Left cardiac atrium (tissue), 4 donors: ENCODE measurements around the gene TGFBR2. TPM values are rescaled to one million over a fixed set of nuclear protein-coding genes. Genes with fewer than 3 reads are reported as not detected.

Source experiments
- ATAC-seq, 2 donors: fragments of 200-7000 bp; cut with Tn5 transposase; one replicate each; pipeline ENCODE4 v1.9.1; 2020; ENCODE audit warnings: mild to moderate bottlenecking in 2 of 2, moderate library complexity in 2 of 2
- DNase-seq: peaks from one replicate; pipeline ENCODE4 v3.0.0-alpha.2; 2020
- intact Hi-C, 2 donors: fragments of 100-400 bp; cut with DNase I; formaldehyde crosslinking; loops; one replicate each; pipeline versions ENCODE4 v1.14.1 to v1.15.1; 2022 to 2023
- total RNA-seq, 2 donors: library from RNA; stranded (reverse); fragmentation: NEBNext Ultra II Directional; extraction: Animal tissue kit (Norgen Biotek cat#: 25700); gene quantifications; one replicate each; pipeline ENCODE4 v1.2.1, GENCODE V29; 2021
- donor health status: DM: no; HTN: yes; CAD: no.
- donor health status: DM: no; HTN: yes; CAD: no; lungs with severe emphysema.
- donor health status: DM: yes; HTN: yes; CAD: no.
- donor health status: Dilated cardiomyopathy.

Gene TGFBR2
- total RNA-seq, 2 donors from 2014 or later: 234 to 243 TPM

- no peak for ATAC-seq
- intact Hi-C loops: no loop called here
These were observed 72.6 kb downstream of the TGFBR2 start for GRCh38 chr3:30679045-30679444.

GRCh38 chr3:30680789-30681648 is 74.6 kb downstream of the TGFBR2 start:
- DNase-seq: no peak
- intact Hi-C loops: loop anchor here in 1 of 2 donors (10.0 kb wide), 1 partner anchor 226 kb away; no protein-coding TSS in a partner anchor
- peak; percentile 61 to 71 for ATAC-seq

More at GRCh38 chr3:30679045-30679444, 72.6 kb downstream of the TGFBR2 start:
- no peak for DNase-seq

GRCh38 chr3:30681649-30682211 is 75.3 kb downstream of the TGFBR2 start:
- peak; percentile 80 for DNase-seq
- ATAC-seq: peak; percentile 56 to 75

DNA sequence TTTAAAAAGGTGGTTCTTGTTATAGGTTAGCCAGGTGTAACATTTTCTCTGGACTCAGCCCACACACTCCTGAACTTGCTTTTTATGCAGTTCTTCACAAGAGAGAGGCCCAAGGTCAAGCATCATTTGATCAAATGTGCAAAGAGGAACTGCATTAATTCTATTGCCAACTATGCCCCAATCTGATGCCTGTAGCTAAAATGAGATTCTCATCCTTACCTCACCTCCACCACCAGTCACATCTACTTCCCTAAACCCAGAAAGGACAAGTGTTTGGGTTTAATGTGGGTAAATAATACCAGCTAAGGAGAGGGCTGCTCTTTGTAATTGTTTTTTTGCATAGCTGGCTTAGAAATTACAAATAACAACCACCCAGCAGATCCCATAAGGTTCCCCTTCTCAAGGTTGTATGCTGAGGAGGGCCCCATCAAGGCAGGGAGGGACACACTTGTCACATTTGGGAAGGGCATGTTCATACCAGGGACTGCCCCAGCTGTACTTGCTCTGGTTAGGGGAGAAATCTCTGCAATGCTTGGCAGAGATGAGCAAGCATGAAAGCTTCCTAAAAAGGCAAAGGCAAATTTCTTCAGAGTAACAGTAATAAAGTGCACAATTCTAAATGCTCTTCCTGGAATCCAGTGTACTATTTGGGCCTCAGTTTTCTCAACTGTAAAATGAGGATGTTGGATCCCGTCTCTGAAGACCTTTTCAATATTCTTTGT is 76.2 kb downstream of the TGFBR2 start:
- no peak for DNase-seq
- ATAC-seq: peak in 1 of 2 donors; percentile 28
- intact Hi-C loops: loop anchor here in 1 of 2 donors (10.0 kb wide), 1 partner anchor 228 kb away; no protein-coding TSS in a partner anchor

More at GRCh38 chr3:30681649-30682211, 75.3 kb downstream of the TGFBR2 start:
- intact Hi-C loops: loop anchor here in 1 of 2 donors (10.0 kb wide), 1 partner anchor 227 kb away; no protein-coding TSS in a partner anchor

GRCh38 chr3:30683769-30684168 is 77.4 kb downstream of the TGFBR2 start:
- ATAC-seq: no peak
- intact Hi-C loops: loop anchor here in 1 of 2 donors (10.0 kb wide), 1 partner anchor 229 kb away; no protein-coding TSS in a partner anchor

GRCh38 chr3:30684356-30684755 is 78.0 kb downstream of the TGFBR2 start:
- intact Hi-C loops: loop anchor here in 1 of 2 donors (10.0 kb wide), 1 partner anchor 230 kb away; no protein-coding TSS in a partner anchor
- ATAC-seq: no peak

More at GRCh38 chr3:30683769-30684168, 77.4 kb downstream of the TGFBR2 start:
- no peak for DNase-seq

DNA sequence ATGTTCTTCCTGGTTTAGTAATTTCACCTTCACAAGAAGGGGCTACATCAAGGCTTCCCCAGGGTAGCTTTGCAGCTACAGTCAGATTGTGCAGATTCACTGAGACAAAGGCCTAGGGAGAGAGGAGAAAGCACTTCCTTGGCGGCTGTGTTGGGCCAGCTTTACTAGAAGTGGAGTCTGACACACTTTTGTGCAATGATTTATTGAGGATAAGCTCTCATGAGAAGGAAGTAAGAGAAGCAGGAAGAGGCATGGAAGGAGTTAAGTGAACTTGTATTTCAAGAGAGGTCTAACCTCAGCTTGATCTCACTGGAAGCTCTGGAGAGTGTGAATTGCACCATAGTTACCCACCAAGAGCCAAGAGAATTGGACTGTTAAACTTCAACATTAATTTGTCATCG is 78.9 kb downstream of the TGFBR2 start:
- no peak for DNase-seq
- no peak for ATAC-seq
- intact Hi-C loops: loop anchor here in 1 of 2 donors (10.0 kb wide), 1 partner anchor 230 kb away; no protein-coding TSS in a partner anchor

More at GRCh38 chr3:30684356-30684755, 78.0 kb downstream of the TGFBR2 start:
- DNase-seq: no peak

DNA sequence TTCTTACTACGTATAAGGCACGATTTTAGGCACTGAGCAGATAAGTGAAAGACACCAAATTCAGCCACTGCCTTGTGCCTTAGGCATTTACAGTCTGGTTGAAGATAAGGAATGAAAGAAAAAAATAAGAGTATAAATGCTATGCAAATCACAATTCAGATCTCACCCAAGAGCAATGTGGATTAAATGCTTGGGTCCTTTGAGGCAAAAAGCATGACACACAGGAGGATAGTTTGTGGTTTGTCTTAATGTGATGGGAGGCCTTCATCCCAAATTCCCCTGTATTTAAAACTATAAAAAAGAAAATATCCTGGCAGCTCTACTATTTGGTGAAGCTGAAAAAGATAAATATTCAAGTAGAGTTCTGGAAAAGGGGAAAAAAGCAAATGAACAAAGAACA is 79.8 kb downstream of the TGFBR2 start:
- ATAC-seq: no peak
- no peak for DNase-seq
- intact Hi-C loops: loop anchor here in 1 of 2 donors (10.0 kb wide), 1 partner anchor 231 kb away; no protein-coding TSS in a partner anchor

GRCh38 chr3:30686799-30687198 is 80.4 kb downstream of the TGFBR2 start:
- ATAC-seq: no peak

DNA sequence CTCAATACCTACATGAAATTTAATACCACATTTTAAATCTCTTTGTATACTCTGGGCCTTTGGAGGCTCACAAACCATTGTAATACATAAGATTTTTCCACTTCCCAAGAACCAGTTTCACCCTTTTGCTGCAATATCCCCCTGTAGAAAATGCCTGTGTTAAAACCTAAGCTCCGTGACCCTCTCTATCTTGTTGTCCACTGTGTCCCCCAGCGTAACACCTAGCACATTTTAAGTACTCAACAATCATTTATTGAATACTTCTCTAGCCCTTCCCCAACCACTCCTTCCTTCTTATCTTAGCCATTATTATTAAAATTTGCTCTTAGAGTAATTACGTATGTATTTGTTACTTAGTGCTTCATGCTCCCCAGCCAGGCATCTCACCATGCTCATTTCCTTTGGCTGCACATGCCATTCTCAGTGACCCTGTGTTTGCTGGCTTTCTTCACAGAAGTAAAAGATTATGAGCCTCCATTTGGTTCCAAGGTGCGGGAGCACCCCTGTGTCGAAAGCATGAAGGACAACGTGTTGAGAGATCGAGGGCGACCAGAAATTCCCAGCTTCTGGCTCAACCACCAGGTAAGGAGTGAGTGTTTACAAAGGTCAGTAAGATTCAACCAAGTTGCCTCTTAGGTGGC is 81.6 kb downstream of the TGFBR2 start:
- intact Hi-C loops: loop anchor here in 1 of 2 donors (10.0 kb wide), 1 partner anchor 233 kb away; no protein-coding TSS in a partner anchor
- DNase-seq (no peak), ATAC-seq (no peak)

More at GRCh38 chr3:30686799-30687198, 80.4 kb downstream of the TGFBR2 start:
- intact Hi-C loops: loop anchor here in 1 of 2 donors (10.0 kb wide), 1 partner anchor 232 kb away; no protein-coding TSS in a partner anchor
- no peak for DNase-seq

GRCh38 chr3:30688776-30689641 is 82.6 kb downstream of the TGFBR2 start:
- no peak for DNase-seq
- intact Hi-C loops: loop anchor here in 1 of 2 donors (10.0 kb wide), 1 partner anchor 234 kb away; no protein-coding TSS in a partner anchor
- peak; percentile 42 to 54 for ATAC-seq

DNA sequence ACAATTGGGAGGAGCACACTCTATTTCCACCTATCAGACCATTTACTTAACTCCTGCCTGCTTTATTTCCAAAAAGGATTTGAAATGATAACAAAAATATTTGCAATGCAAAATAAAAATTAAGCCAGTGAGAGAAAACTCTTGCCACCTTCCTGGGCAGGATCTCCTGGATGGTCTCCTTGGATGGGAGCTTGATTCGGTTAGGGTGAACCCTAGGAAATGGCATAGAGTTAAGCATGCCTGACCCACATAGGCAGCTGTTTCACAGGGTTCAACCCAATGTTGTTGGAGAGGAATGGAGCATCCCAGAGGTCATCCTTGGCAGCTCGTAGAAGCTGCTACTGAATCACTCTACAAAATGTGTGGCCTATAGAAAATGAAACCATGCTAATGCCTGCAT is 83.8 kb downstream of the TGFBR2 start:
- intact Hi-C loops: loop anchor here (5.0 to 10.0 kb wide), 6 partner anchors 78 to 648 kb away; no protein-coding TSS in a partner anchor
- DNase-seq: no peak
- ATAC-seq: no peak

DNA sequence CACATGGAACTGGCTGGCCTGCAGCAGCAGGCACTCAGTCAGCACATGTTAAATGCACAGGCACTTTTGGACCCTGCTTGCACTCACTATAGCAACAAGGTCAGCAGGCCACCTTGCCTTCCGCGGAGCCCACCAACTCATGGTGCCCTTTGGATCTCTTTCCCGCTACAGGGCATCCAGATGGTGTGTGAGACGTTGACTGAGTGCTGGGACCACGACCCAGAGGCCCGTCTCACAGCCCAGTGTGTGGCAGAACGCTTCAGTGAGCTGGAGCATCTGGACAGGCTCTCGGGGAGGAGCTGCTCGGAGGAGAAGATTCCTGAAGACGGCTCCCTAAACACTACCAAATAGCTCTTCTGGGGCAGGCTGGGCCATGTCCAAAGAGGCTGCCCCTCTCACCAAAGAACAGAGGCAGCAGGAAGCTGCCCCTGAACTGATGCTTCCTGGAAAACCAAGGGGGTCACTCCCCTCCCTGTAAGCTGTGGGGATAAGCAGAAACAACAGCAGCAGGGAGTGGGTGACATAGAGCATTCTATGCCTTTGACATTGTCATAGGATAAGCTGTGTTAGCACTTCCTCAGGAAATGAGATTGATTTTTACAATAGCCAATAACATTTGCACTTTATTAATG is 85.0 kb downstream of the TGFBR2 start:
- DNase-seq: no peak
- intact Hi-C loops: loop anchor here (5.0 to 10.0 kb wide), 6 partner anchors 79 to 649 kb away; no protein-coding TSS in a partner anchor
- no peak for ATAC-seq

DNA sequence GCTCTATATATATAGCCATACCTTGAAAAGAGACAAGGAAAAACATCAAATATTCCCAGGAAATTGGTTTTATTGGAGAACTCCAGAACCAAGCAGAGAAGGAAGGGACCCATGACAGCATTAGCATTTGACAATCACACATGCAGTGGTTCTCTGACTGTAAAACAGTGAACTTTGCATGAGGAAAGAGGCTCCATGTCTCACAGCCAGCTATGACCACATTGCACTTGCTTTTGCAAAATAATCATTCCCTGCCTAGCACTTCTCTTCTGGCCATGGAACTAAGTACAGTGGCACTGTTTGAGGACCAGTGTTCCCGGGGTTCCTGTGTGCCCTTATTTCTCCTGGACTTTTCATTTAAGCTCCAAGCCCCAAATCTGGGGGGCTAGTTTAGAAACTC is 85.5 kb downstream of the TGFBR2 start:
- ATAC-seq (peak in 1 of 2 donors; percentile 24), DNase-seq (no peak)
- intact Hi-C loops: loop anchor here (5.0 to 10.0 kb wide), 6 partner anchors 80 to 650 kb away; no protein-coding TSS in a partner anchor

- intact Hi-C loops: loop anchor here (5.0 to 10.0 kb wide), 6 partner anchors 80 to 650 kb away; no protein-coding TSS in a partner anchor
- DNase-seq (no peak), ATAC-seq (no peak)
These were observed 86.2 kb downstream of the TGFBR2 start for GRCh38 chr3:30692498-30693130.
